HEK293 (cell line): ENCODE results near the gene SERPINH1.

Experiments used
- CTCF ChIP-seq: fragments of 450-650 bp; formaldehyde crosslinking; IDR thresholded peaks from 2 replicates; pipeline ENCODE4 v1.5.1; 2016; ENCODE audit warnings: missing biosample characterization, missing genetic modification characterization
- IKZF3 ChIP-seq: fragments of 450-650 bp; IDR thresholded peaks from 2 replicates; pipeline ENCODE4 v1.5.0; 2018; ENCODE audit warnings: missing biosample characterization, mild to moderate bottlenecking, missing genetic modification characterization, moderate library complexity
- MYNN ChIP-seq: fragments of 450-650 bp; formaldehyde crosslinking; IDR thresholded peaks from 2 replicates; pipeline ENCODE4 v1.5.1; 2016; ENCODE audit warnings: missing biosample characterization, missing genetic modification characterization, borderline replicate concordance
- RBAK ChIP-seq: fragments of 450-650 bp; formaldehyde crosslinking; IDR thresholded peaks from 2 replicates; pipeline ENCODE4 v1.5.1; 2016; ENCODE audit warnings: missing biosample characterization, missing genetic modification characterization
- ZBTB26 ChIP-seq: fragments of 450-650 bp; formaldehyde crosslinking; optimal IDR thresholded peaks from 2 replicates; pipeline ENCODE3; 2016; ENCODE audit warnings: missing biosample characterization, mild to moderate bottlenecking, missing genetic modification characterization
- ZNF133 ChIP-seq: fragments of 450-650 bp; formaldehyde crosslinking; IDR thresholded peaks from 2 replicates; pipeline ENCODE4 v1.5.1; 2016; ENCODE audit warnings: missing biosample characterization, missing genetic modification characterization
- ZNF416 ChIP-seq: fragments of 450-650 bp; formaldehyde crosslinking; IDR thresholded peaks from 2 replicates; pipeline ENCODE4 v1.5.1; 2016; ENCODE audit warnings: missing biosample characterization, missing genetic modification characterization
- ZNF549 ChIP-seq: fragments of 450-650 bp; IDR thresholded peaks from 2 replicates; pipeline ENCODE4 v1.5.1; 2018; ENCODE audit warnings: missing biosample characterization, missing genetic modification characterization, mild to moderate bottlenecking, inconsistent platforms, moderate library complexity
- ZNF704 ChIP-seq: fragments of 450-650 bp; formaldehyde crosslinking; IDR thresholded peaks from 2 replicates; pipeline ENCODE4 v1.5.1; 2016; ENCODE audit warnings: missing biosample characterization, missing genetic modification characterization
- ZNF747 ChIP-seq: fragments of 450-650 bp; formaldehyde crosslinking; IDR thresholded peaks from 2 replicates; pipeline ENCODE4 v1.5.1; 2016; ENCODE audit warnings: missing biosample characterization, missing genetic modification characterization

- TF ChIP-seq CTCF (tag by site-specific recombination) (no peak), IKZF3 (tag by site-specific recombination) (no peak), ZNF704 (tag by site-specific recombination) (no peak), ZNF747 (tag by site-specific recombination) (no peak), ZBTB26 (tag by site-specific recombination) (no peak), ZNF416 (tag by site-specific recombination) (no peak), MYNN (no peak), RBAK (no peak), ZNF133 (no peak), ZNF549 (tag by site-specific recombination) (no peak)
Measured at GRCh38 chr11:75570559-75571139, 8.6 kb downstream of the SERPINH1 start.
